HG02759 (cell line): ENCODE measurements around the gene PDE4D.

Experiments used
- ATAC-seq: cut with Tn5 transposase; IDR thresholded peaks from one replicate; pipeline ENCODE4 v1.9.1; 2021; ENCODE audit warnings: mild to moderate bottlenecking, moderate library complexity; ENCODE audit not compliant: unreplicated experiment

Gene PDE4D

DNA sequence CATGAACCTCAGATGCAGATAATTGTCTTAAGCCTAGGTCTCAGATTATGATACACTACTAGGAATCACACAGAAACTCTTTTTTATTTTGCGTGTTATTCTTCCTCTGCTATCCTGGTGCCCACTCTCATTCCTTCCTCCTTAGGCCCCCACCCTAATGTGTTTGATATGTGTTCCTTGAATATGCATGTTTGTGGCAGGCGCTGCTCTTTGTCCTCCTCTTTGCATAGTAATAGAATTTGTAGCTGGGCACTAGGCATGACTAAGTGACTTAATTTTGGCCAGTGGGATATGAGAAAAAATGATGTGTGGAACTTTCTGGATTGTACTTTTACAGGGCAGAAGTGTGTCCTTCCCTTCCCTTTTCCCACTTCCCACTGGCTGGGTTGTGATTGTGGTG is 965.6 kb downstream of the PDE4D start:
- ATAC-seq = no peak

DNA sequence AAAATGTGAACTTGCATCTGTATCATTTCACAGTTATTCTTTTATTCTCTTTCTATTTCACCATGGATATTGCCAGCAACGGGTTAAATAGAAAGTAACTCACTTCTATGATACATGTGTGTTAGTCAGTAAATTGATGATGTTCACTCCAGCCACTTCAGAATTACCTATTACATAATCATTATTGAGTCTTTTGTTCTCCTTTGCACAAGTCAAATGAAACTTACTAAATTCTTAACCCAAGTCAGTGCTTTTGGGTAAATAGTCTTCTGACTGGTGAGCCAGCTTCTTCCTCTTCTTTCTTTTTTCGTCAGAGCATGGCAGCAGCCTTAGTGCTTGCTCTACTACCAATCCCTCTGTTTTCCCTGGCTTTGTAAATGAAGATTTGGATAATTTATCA is 966.3 kb downstream of the PDE4D start:
- no peak for ATAC-seq

DNA sequence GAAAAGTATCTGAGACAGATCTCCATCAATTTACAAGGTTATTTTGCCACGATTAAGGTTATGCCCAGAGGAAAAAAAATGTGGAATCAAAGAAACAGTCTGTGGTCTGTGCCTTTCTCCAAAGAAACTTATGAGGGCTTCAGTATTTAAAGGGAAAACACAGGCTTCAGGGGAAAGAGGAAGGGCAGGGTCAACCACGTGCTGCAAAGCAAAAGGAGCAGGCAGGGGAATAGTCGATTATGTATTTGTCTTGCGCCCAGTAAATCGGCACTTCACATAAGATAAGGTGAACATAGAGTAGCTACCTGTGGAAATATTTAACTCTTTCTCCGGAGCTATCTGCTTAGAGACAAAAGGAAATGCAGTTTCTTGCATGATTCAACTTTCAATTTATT is 967.0 kb downstream of the PDE4D start:
- ATAC-seq = no peak

DNA sequence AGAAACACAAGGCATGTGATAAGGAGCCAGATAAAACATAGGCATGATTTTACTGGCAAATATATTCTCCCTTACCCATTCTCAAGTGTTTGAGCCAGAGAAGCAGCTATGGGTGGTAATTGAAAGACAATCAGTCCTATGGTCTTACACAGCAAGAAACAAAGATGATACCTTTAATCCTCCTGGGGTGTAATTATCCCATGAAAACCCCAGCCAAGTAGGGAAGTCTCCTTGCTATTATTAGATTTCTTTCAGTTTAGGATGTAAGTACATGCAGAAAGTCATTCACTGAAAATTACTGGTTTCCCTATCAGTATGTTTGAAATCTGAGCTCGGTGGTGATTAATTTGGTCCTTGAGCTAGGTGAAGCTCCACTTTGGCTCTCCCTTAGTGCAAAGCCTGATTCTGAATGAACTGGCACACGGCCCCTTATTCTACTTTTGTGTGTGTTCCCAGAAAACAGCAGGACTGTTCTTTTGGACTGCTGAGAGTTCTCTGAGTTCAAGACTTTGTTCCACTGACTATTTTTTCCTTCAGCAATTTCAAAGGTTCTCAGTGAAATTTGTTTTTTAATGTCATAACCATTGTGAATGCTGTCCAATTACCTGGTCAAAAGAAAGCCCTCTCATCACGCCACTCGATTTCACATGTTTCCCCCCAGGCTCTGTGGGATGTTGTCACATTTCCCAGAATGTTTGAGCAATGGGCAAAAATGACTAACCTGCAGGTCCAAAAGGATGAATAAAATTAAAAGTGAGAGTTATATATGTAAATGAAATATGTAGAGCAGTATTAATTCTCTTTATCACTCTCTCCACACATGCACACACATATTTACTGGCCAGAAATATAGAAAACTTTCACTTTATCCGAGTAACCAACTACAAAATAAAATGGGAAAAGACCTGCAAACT is 967.6 kb downstream of the PDE4D start:
- no peak for ATAC-seq

DNA sequence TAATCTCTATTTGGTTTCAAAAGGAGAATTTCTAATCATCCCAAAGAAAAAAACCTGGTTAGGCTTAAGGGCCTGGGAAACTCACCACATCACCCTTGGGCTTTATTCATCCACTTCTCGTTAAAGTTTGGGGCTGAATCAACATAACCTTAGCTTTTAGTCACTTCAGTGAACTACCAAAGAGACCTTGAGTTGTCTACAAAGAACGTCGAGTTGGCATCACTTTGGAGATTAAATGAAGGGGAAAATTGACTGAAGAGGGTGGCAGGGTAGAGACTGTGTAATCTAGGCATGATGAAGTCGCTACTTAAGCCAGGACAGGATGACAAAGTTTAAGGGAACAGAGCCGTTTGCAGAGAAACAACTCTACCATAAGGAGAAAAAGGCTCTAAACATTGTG is 969.2 kb downstream of the PDE4D start:
- no peak for ATAC-seq

DNA sequence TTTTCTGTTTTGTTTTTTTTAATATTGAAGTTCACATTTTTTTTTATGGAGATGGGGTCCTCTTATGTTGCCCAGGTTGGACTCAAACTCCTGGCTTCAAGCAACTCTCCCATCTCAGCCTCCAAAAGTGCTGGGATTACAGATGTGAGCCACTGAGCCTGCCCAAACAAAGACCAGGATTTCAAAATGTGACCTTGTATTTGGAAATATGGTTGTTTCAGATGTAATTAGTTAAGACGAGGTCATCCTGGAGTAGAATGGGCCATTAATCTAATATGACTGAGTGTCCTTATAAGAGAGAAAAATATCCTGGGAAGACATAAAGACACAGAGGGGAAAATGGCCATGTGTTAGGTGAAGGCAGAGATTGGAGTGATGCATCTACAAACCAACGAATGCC is 970.2 kb downstream of the PDE4D start:
- no peak for ATAC-seq

DNA sequence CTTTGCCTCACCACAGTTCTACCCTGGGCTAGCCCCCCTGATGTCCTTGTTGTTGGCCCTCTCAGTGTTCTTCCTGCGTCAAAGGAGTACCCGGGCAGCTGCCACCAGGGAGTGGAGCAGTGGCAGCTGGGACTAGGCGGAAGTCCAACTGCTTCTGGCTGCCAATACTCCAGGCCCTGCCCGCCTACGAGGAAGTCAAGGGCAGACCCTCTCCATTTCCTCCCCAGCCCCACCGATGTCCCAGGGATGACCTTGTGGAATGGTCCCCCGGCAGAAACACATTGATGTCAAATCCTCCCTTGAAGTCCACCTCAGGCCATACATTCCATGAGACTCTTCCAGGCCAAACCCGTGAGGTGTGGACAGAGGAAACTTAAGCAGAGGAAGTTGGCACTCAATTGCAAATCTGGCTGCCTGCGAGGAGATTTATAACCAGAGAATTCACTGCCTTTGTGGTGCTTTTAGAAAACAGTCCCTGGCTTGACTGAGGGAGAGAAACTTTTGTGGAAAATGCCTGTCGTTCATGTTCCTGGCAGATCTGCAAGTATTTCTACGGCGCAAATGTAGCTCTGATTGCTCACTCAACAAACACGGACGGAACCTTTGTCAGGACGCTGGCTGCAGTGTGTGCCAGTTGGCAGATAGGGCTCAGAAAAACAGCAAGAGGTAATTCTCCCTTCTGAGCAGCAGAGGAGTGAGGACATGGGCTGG is 970.9 kb downstream of the PDE4D start:
- no peak for ATAC-seq

DNA sequence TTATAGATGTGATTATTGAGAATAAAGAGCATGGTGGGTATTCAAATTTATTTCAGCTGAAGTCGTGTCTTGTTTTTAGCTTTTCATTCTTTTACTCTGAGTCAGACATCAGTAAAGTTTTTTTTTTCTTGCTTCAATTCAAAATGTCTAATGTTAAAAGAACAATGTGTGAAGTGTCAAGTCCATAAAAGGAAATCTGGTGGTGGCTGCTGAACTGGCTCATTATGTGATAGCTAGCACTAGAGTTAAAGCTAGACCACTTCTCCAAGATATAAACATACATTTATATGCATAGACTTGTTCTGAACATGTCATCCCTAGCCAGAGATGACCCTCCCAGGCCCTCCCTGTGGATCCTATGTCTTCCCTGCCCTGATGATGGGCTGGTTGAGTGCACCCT is 972.4 kb downstream of the PDE4D start:
- no peak for ATAC-seq

DNA sequence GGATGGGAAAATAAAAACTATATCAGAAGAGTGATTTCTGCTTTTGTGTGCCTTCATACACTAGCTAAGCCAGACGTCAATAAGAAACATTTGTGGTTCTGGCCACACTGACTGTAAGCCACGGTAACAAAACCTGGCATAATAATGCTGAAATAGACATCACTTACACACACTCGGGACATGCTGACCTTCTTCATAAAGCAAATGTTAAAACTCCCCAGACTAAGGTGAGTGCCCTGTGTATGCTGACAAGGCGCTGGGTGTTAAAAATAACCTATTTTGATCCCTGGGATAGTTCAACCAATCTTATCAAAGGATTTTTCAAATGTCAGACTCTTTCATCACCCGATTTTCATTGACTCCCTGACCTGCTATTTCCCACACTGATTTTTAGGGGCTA is 973.7 kb downstream of the PDE4D start:
- ATAC-seq = no peak
